GM12873 (cell line): Measurements from ENCODE around the gene SGSM2.

Experiments used
- TF ChIP-seq, protein P1 (sequence below): IDR thresholded peaks from 2 replicates; pipeline ENCODE4 v1.5.1; 2012; ENCODE audit warnings: low read depth, mild to moderate bottlenecking, moderate library complexity, low read length, control low read depth; ENCODE audit not compliant: insufficient read depth; ENCODE audit errors: missing control alignments

The SGSM2 gene

DNA sequence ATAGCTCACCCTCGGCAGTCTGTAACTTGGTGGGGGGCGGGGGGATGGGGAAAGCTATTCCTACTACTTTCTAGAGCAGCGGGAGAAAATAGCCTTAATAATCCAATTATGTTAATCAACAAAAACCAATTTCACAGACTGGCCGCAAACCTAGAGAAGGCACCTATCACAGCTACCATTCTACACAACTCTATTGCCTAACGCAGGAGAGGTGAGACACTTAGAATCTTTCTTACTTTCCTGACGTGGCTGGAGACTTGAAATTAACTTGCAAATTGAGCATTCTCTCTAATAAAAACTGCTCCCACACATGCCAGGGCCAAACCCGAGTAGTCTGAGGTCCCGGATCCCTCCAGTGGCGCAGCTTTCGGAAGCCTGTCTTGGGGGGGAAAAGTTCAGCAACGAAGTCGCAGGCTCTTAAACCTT lies 34.5 kb upstream of the SGSM2 start:
- TF ChIP-seq, protein P1, sequence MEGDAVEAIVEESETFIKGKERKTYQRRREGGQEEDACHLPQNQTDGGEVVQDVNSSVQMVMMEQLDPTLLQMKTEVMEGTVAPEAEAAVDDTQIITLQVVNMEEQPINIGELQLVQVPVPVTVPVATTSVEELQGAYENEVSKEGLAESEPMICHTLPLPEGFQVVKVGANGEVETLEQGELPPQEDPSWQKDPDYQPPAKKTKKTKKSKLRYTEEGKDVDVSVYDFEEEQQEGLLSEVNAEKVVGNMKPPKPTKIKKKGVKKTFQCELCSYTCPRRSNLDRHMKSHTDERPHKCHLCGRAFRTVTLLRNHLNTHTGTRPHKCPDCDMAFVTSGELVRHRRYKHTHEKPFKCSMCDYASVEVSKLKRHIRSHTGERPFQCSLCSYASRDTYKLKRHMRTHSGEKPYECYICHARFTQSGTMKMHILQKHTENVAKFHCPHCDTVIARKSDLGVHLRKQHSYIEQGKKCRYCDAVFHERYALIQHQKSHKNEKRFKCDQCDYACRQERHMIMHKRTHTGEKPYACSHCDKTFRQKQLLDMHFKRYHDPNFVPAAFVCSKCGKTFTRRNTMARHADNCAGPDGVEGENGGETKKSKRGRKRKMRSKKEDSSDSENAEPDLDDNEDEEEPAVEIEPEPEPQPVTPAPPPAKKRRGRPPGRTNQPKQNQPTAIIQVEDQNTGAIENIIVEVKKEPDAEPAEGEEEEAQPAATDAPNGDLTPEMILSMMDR, result no peak

GRCh38 chr17:2303204-2304188 lies 33.8 kb upstream of the SGSM2 start, which contains the start of the genes SMG6 and SRR:
TSS of gene SMG6 (minus strand) at chr17:2303785. CDS start at chr17:2303720, 65 bp downstream.
TSS of gene SRR (plus strand) at chr17:2303950. CDS start at chr17:2315561, 11,611 bp downstream.
- TF ChIP-seq, protein P1, result no peak

DNA sequence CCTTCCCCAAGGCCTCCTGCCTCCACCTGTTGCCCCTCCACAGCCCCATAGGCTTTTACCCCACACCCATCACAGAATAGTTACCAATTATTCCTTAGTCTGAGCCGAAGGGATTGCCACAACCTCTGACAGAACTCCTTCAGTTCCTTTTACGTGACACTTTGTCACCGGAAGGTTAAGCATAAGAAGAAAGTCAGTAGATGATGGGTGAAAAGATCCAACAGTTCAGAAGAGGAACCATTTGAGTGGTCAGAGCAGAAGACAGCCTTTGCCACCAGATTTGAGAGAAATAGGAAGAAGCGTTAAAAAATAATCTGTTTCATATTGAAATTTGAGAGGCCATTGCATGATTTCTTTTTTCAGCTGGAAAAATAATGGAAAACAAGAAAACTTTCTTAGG lies 32.4 kb upstream of the SGSM2 start:
- TF ChIP-seq, protein P1, result no peak

GRCh38 chr17:2309338-2310154 lies 27.8 kb upstream of the SGSM2 start:
- TF ChIP-seq, protein P1, result no peak

GRCh38 chr17:2312736-2313135 lies 24.6 kb upstream of the SGSM2 start:
- TF ChIP-seq, protein P1, result no peak

DNA sequence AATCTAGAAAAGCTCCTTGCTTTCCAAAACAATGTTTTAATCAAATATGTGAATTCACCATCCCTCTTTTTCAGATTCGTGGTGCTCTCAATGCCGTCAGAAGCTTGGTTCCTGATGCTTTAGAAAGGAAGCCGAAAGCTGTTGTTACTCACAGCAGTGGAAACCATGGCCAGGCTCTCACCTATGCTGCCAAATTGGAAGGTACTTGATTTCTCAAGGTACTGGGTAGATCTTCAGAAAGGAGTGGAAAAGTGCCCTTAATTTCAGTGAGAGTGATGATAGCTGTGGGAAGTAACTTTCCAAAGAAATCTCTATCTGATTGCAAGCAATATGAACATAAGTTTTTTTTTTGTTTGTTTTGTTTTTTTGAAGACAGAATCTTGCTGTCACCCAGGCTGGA lies 19.5 kb upstream of the SGSM2 start:
- TF ChIP-seq, protein P1, result no peak

DNA sequence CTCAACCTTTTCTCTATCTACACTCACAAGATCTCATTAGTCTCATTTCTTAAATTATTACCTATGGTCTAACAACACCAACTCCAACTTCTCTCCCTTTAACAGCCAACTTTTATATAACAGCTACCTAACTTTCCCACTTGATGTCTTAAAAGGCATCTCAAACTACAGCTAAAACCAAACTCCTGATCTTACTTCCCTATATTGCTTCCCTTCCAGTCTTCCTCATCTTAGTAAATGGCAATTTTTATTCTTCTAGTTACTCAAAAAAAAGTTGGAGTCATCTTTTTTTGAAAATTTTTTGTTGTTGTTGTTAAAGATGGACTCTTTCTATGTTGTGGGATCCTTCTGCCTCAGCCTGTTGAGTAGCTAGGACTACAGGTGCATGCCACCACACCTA lies 18.2 kb upstream of the SGSM2 start:
- TF ChIP-seq, protein P1, result no peak
